Liver (tissue), 9 donors: Measurements from ENCODE around the gene SESN3. TPM values are rescaled to one million over a fixed set of nuclear protein-coding genes. Genes with fewer than 3 reads are reported as not detected.

Experiments
- DNase-seq: peaks from one replicate; pipeline ENCODE4 v3.0.0-alpha.2; 2017; ENCODE audit warnings: low spot score
- H3K27ac ChIP-seq, 2 donors: one replicate each; pipeline ENCODE4 v1.7.0; 2013; ENCODE audit warnings: inconsistent platforms in 2 of 2, low read length in 2 of 2, control low read depth in 1 of 2, low read depth in 1 of 2, mild to moderate bottlenecking in 1 of 2
- H3K27me3 ChIP-seq, 4 donors: one replicate each; pipeline versions ENCODE4 v1.6.1 to v1.7.0; 2013; ENCODE audit warnings: low read length in 3 of 4, inconsistent platforms in 1 of 4, mild to moderate bottlenecking in 1 of 4, moderate library complexity in 1 of 4; ENCODE audit not compliant: control insufficient read depth in 4 of 4, insufficient read depth in 4 of 4
- H3K36me3 ChIP-seq, 4 donors: one replicate each; pipeline versions ENCODE4 v1.6.1 to v1.7.0; 2013; ENCODE audit warnings: low read length in 3 of 4, mild to moderate bottlenecking in 3 of 4, low read depth in 1 of 4, moderate library complexity in 1 of 4; ENCODE audit not compliant: control insufficient read depth in 4 of 4, insufficient read depth in 3 of 4
- H3K4me1 ChIP-seq, 4 donors: one replicate each; pipeline versions ENCODE4 v1.6.1 to v1.7.0; 2013; ENCODE audit warnings: low read length in 3 of 4, mild to moderate bottlenecking in 3 of 4, moderate library complexity in 1 of 4; ENCODE audit not compliant: control insufficient read depth in 4 of 4, insufficient read depth in 4 of 4
- H3K4me3 ChIP-seq, 3 donors: one replicate each; pipeline versions ENCODE4 v1.6.1 to v1.7.0; 2013; ENCODE audit warnings: low read length in 3 of 3, control low read depth in 1 of 3, low read depth in 1 of 3, mild to moderate bottlenecking in 1 of 3
- H3K9ac ChIP-seq, 2 donors: one replicate each; pipeline ENCODE4 v1.7.0; 2013; ENCODE audit warnings: low read length in 2 of 2, mild to moderate bottlenecking in 2 of 2, moderate library complexity in 2 of 2, control low read depth in 1 of 2, low read depth in 1 of 2
- H3K9me3 ChIP-seq, 4 donors: one replicate each; pipeline versions ENCODE4 v1.6.1 to v1.7.0; 2013; ENCODE audit warnings: low read length in 3 of 4; ENCODE audit not compliant: control insufficient read depth in 4 of 4
- EGR1 ChIP-seq, 2 donors: IDR thresholded peaks; 2 replicates each; pipeline ENCODE4 v1.6.1; 2016 to 2018; ENCODE audit warnings: antibody characterized with exemption in 2 of 2, low read depth in 2 of 2
- FOXA1 ChIP-seq: IDR thresholded peaks from 2 replicates; pipeline ENCODE4 v1.6.1; 2016; ENCODE audit warnings: antibody characterized with exemption
- FOXA2 ChIP-seq: IDR thresholded peaks from 2 replicates; pipeline ENCODE4 v1.6.1; 2016; ENCODE audit warnings: antibody characterized with exemption
- GABPA ChIP-seq, 2 donors: IDR thresholded peaks in 1 of 2; conservative IDR thresholded peaks in 1 of 2; 2 replicates each; pipeline ENCODE4 v1.6.1; 2016; ENCODE audit warnings: antibody characterized with exemption in 2 of 2, mild to moderate bottlenecking in 1 of 2, moderate library complexity in 1 of 2
- HNF4G ChIP-seq: IDR thresholded peaks from 2 replicates; pipeline ENCODE4 v1.6.1; 2016; ENCODE audit warnings: antibody characterized with exemption
- JUND ChIP-seq, 2 donors: IDR thresholded peaks; 2 replicates each; pipeline ENCODE4 v1.6.1; 2016; ENCODE audit warnings: antibody characterized with exemption in 2 of 2
- RAD21 ChIP-seq, 2 donors: IDR thresholded peaks; 2 replicates each; pipeline ENCODE4 v1.6.1; 2016; ENCODE audit warnings: antibody characterized with exemption in 2 of 2, mild to moderate bottlenecking in 2 of 2
- RXRA ChIP-seq, 2 donors: IDR thresholded peaks; 2 replicates each; pipeline ENCODE4 v1.6.1; 2017 to 2018; ENCODE audit warnings: antibody characterized with exemption in 2 of 2, mild to moderate bottlenecking in 1 of 2
- SP1 ChIP-seq: IDR thresholded peaks from 2 replicates; pipeline ENCODE4 v1.6.1; 2018; ENCODE audit warnings: antibody characterized with exemption, mild to moderate bottlenecking
- YY1 ChIP-seq: IDR thresholded peaks from 2 replicates; pipeline ENCODE4 v1.6.1; 2016; ENCODE audit warnings: antibody characterized with exemption, mild to moderate bottlenecking
- WGBS: extraction: QIAGEN DNeasy Blood & Tissue Kit; methylation state at CpG from one replicate; pipeline ENCODE4 v1.1.7; 2013; 5-methylcytosine and 5-hydroxymethylcytosine counted together
- polyA plus RNA-seq, 2 donors: library from polyadenylated mRNA; stranded (reverse) in 1 of 2; unstranded in 1 of 2; fragments of 200-250 nt in 1 of 2; fragments of >200 nt in 1 of 2; fragmentation: Nextera tagmentation in 1 of 2; extraction: Ambion mirVana in 1 of 2; gene quantifications; one replicate each; pipeline versions ENCODE4 v1.2.1 to v1.2.3, GENCODE V29; 2013 to 2015
- total RNA-seq, 2 donors: library from RNA; depleted of rRNA; stranded (reverse); fragments of >200 nt; gene quantifications; one replicate each; pipeline ENCODE4 v1.2.3, GENCODE V29; 2014
- TF ChIP-seq, protein P1 (sequence below): IDR thresholded peaks from 2 replicates; pipeline ENCODE4 v1.6.1; 2016; ENCODE audit warnings: antibody characterized with exemption
- TF ChIP-seq, protein P2 (sequence below): IDR thresholded peaks from 2 replicates; pipeline ENCODE4 v1.6.1; 2016; ENCODE audit warnings: antibody characterized with exemption
- TF ChIP-seq, protein P3 (sequence below): IDR thresholded peaks from 2 replicates; pipeline ENCODE4 v1.6.1; 2016; ENCODE audit warnings: antibody characterized with exemption, mild to moderate bottlenecking
- donor health status: healthy.
- donor health status: healthy.
- donor health status: healthy.
- donor health status: healthy.
- donor health status: healthy.

The SESN3 gene
- total and polyA plus RNA-seq, 4 donors: 0.85 to 46.6 (median 2.6) TPM

DNA sequence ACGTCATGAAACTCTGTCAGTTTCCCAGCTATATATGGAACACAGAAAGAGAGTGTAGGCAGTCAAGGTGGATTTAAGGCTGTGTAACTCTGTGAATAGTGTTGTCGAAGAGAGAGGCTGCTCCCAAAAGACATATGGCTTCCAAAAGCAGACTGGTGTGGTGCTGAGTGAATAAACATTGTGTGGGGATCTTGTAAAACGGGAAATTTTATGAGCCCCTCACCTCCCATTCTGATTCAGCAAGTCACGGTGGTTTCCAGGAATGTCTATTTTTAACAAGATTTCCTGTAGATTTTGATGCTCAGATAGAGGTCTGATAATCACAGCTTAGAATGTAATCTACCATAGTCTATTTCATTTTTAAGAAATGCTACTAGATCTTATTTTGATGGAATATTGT is 67.9 kb downstream of the SESN3 start:
- no peaks in the 10 kb centered on the region for H3K36me3 ChIP-seq
- WGBS: 74% methylated on average over 4 of the region's 4 CpGs
- TF ChIP-seq JUND (IDR thresholded peaks at IDR 0.05) (no peak), RXRA (IDR thresholded peaks at IDR 0.05) (no peak), RAD21 (IDR thresholded peaks at IDR 0.05) (no peak), SP1 (no peak), GABPA (IDR thresholded peaks at IDR 0.05 in 1 of 2, conservative IDR thresholded peaks at IDR 0.05 in 1 of 2) (no peak), YY1 (no peak), FOXA2 (no peak)
- TF ChIP-seq, protein P1, sequence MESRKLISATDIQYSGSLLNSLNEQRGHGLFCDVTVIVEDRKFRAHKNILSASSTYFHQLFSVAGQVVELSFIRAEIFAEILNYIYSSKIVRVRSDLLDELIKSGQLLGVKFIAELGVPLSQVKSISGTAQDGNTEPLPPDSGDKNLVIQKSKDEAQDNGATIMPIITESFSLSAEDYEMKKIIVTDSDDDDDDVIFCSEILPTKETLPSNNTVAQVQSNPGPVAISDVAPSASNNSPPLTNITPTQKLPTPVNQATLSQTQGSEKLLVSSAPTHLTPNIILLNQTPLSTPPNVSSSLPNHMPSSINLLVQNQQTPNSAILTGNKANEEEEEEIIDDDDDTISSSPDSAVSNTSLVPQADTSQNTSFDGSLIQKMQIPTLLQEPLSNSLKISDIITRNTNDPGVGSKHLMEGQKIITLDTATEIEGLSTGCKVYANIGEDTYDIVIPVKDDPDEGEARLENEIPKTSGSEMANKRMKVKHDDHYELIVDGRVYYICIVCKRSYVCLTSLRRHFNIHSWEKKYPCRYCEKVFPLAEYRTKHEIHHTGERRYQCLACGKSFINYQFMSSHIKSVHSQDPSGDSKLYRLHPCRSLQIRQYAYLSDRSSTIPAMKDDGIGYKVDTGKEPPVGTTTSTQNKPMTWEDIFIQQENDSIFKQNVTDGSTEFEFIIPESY: no peak
- TF ChIP-seq, protein P2, sequence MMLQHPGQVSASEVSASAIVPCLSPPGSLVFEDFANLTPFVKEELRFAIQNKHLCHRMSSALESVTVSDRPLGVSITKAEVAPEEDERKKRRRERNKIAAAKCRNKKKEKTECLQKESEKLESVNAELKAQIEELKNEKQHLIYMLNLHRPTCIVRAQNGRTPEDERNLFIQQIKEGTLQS: no peak
- H3K27ac ChIP-seq: no peak overlapping the region
- H3K27me3 ChIP-seq: no peaks in the 10 kb centered on the region
- H3K9me3 ChIP-seq: no peaks in the 10 kb centered on the region
- no peak overlapping the region for H3K4me3 ChIP-seq
- no peaks in the 10 kb centered on the region for H3K4me1 ChIP-seq
- DNase-seq: no peak
- H3K9ac ChIP-seq: no peak overlapping the region

DNA sequence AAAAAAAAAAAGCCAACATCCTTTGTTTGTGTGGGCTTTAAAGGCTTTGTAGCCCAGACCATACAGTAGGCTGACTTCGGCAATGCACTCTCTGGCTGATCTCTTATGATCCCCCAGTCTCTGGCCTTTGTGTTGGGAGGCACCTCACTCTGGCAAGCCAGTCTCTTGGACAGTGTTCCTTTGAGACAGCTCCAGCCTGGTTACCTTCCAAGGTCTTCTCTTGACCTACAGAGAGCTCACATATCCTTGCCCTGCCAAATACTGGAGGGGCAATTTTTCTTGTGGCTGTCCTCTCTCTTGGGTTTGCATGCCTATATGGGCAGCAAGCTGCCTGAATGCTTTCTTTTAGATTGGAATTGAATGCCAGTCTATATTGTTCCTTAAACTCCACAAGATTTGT is 69.8 kb downstream of the SESN3 start:
- H3K36me3 ChIP-seq: no peaks in the 10 kb centered on the region
- WGBS: 91% methylated on average over 1 of the region's 1 CpG
- H3K4me3 ChIP-seq: no peak overlapping the region
- H3K9me3 ChIP-seq: no peaks in the 10 kb centered on the region
- TF ChIP-seq FOXA1 (no peak), FOXA2 (no peak)
- no peak overlapping the region for H3K27ac ChIP-seq
- H3K9ac ChIP-seq: no peak overlapping the region
- DNase-seq: no peak
- no peaks in the 10 kb centered on the region for H3K4me1 ChIP-seq
- no peaks in the 10 kb centered on the region for H3K27me3 ChIP-seq

DNA sequence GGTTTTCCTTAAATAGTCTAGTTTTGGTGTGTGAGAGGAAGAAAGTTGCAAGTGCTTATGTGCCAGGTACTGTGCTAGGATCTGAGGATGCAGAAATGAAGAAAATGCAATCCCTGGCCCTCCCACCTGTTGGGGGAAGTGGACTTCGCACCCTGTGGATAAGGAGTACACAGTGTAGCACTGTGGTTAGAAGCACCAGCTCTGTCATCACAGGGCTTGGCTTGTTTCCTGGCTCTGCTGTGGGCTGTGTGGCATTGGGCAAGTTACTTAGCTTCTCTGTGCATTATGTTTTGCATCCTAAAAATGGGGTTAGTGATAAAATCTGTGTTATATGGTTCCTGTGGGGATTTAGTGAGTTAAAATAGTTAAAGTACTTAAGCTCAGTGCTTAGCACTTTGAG is 73.2 kb downstream of the SESN3 start:
- TF ChIP-seq HNF4G (no peak), RXRA (IDR thresholded peaks at IDR 0.05) (no peak), EGR1 (IDR thresholded peaks at IDR 0.05; ENCODE audit: low read depth in 2 of 2) (no peak)
- WGBS: 90% methylated on average over 1 of the region's 1 CpG

DNA sequence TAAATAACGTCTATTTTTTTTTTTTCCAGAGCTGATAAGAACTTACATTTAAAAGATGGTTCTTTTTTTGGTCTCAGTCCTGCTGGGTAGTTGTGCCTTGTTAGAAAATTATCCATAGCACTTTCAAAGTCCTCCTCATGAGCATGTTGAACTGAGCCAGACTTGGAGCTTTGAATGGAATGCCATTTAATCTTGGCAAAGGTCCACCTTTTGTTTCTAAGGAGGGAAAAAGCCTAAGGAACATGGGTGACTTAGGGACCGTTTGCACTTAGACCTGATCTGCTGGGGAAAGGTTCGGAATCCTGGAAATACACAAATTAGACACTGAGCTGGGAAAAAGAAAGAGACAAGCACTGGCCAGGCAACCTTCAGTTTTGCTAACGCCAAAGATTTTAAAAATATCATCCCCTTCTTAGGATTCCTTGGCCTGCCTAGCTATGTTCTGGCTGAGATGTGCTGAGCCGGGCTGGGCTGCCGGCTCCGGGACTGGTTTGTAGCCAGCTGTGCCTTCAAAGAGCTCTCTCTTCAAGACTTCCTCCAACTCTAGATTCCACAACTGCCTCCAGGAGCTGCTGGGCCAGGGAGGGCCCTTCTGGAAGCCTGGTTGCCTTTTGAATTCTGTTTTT is 74.0 kb downstream of the SESN3 start:
- no peak for DNase-seq
- peak in 1 of 2 donors; percentile 37 for TF ChIP-seq RAD21 (IDR thresholded peaks at IDR 0.05)
- TF ChIP-seq, protein P3, sequence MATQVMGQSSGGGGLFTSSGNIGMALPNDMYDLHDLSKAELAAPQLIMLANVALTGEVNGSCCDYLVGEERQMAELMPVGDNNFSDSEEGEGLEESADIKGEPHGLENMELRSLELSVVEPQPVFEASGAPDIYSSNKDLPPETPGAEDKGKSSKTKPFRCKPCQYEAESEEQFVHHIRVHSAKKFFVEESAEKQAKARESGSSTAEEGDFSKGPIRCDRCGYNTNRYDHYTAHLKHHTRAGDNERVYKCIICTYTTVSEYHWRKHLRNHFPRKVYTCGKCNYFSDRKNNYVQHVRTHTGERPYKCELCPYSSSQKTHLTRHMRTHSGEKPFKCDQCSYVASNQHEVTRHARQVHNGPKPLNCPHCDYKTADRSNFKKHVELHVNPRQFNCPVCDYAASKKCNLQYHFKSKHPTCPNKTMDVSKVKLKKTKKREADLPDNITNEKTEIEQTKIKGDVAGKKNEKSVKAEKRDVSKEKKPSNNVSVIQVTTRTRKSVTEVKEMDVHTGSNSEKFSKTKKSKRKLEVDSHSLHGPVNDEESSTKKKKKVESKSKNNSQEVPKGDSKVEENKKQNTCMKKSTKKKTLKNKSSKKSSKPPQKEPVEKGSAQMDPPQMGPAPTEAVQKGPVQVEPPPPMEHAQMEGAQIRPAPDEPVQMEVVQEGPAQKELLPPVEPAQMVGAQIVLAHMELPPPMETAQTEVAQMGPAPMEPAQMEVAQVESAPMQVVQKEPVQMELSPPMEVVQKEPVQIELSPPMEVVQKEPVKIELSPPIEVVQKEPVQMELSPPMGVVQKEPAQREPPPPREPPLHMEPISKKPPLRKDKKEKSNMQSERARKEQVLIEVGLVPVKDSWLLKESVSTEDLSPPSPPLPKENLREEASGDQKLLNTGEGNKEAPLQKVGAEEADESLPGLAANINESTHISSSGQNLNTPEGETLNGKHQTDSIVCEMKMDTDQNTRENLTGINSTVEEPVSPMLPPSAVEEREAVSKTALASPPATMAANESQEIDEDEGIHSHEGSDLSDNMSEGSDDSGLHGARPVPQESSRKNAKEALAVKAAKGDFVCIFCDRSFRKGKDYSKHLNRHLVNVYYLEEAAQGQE: no peak
- H3K9ac ChIP-seq: no peak overlapping the region
- H3K4me3 ChIP-seq: no peak overlapping the region
- H3K4me1 ChIP-seq: peaks cover 0 to 11% (median 2%) of the 10 kb centered on the region in 4 donors
- H3K36me3 ChIP-seq: no peaks in the 10 kb centered on the region
- no peaks in the 10 kb centered on the region for H3K9me3 ChIP-seq
- no peaks in the 10 kb centered on the region for H3K27me3 ChIP-seq
- no peak overlapping the region for H3K27ac ChIP-seq
- WGBS: 84% methylated on average over 7 of the region's 7 CpGs

More for the DNA sequence above, 73.2 kb downstream of the SESN3 start:
- Histone ChIP-seq H3K9me3 (no peaks in the 10 kb centered on the region), H3K9ac (no peak overlapping the region), H3K4me1 (peaks cover 0 to 9% (median under 1%) of the 10 kb centered on the region in 4 donors), H3K36me3 (no peaks in the 10 kb centered on the region), H3K27ac (no peak overlapping the region), H3K4me3 (no peak overlapping the region), H3K27me3 (no peaks in the 10 kb centered on the region)
- no peak for DNase-seq
